Putamen (tissue), 1 donor: ENCODE measurements around the gene PTGER4.

Experiments used
- DNase-seq: peaks from one replicate; pipeline ENCODE4 v3.0.0-alpha.2; 2016; ENCODE audit warnings: low spot score

Gene PTGER4

GRCh38 chr5:40669606-40670390, 9.9 kb upstream of the PTGER4 start:
- no peak for DNase-seq

GRCh38 chr5:40672425-40672824, 7.3 kb upstream of the PTGER4 start:
- DNase-seq: no peak

GRCh38 chr5:40674661-40675235, 5.0 kb upstream of the PTGER4 start:
- DNase-seq: no peak

GRCh38 chr5:40675396-40676133, 4.2 kb upstream of the PTGER4 start:
- DNase-seq: no peak

- no peak for DNase-seq
Measured at GRCh38 chr5:40676613-40677343, 2.9 kb upstream of the PTGER4 start.

GRCh38 chr5:40677456-40677855, 2.3 kb upstream of the PTGER4 start:
- no peak for DNase-seq

GRCh38 chr5:40678026-40678425, 1.7 kb upstream of the PTGER4 start:
- DNase-seq: no peak

GRCh38 chr5:40678460-40679147, 1.1 kb upstream of the PTGER4 start:
- no peak for DNase-seq

GRCh38 chr5:40679148-40679912, 385 bp upstream of the PTGER4 start:
- DNase-seq: peak; percentile 57

- DNase-seq: no peak
Measured at GRCh38 chr5:40680741-40681362, 1.1 kb downstream of the PTGER4 start.

- no peak for DNase-seq
Measured at GRCh38 chr5:40681363-40682153, 1.8 kb downstream of the PTGER4 start.

- DNase-seq: no peak
Measured at GRCh38 chr5:40682154-40683017, 2.7 kb downstream of the PTGER4 start.

GRCh38 chr5:40683305-40683704, 3.6 kb downstream of the PTGER4 start:
- no peak for DNase-seq

GRCh38 chr5:40685193-40685592, 5.5 kb downstream of the PTGER4 start:
- no peak for DNase-seq

- no peak for DNase-seq
Measured at GRCh38 chr5:40685976-40686486, 6.3 kb downstream of the PTGER4 start.

GRCh38 chr5:40687321-40687720, 7.6 kb downstream of the PTGER4 start:
- no peak for DNase-seq

- peak; percentile 81 for DNase-seq
Measured at GRCh38 chr5:40688127-40688761, 8.5 kb downstream of the PTGER4 start.

GRCh38 chr5:40688996-40689395, 9.3 kb downstream of the PTGER4 start:
- no peak for DNase-seq
